K562 (cell line): ENCODE data around the gene AIM2. TPM values are rescaled to one million over a fixed set of nuclear protein-coding genes. Genes with fewer than 3 reads are reported as not detected.
A peak's percentile ranks its signal among the peaks of the same experiment; 100 is the strongest.

ENCODE experiments used
- CBX2 ChIP-seq: fragments of 200-600 bp; sonication (generic); IDR thresholded peaks from one replicate; pipeline ENCODE4 v1.6.1; 2012; ENCODE audit warnings: mild to moderate bottlenecking, low read length, inconsistent platforms; ENCODE audit not compliant: insufficient read depth, poor library complexity, severe bottlenecking
- CREBBP ChIP-seq: IDR thresholded peaks from one replicate; pipeline ENCODE4 v1.6.1; 2012; ENCODE audit warnings: low read depth, mild to moderate bottlenecking, control low read depth, inconsistent platforms, low read length
- CTCFL ChIP-seq: IDR thresholded peaks from 2 replicates; pipeline ENCODE4 v1.6.1; 2011; ENCODE audit warnings: borderline replicate concordance, low read depth, mild to moderate bottlenecking, moderate library complexity, low read length; ENCODE audit not compliant: insufficient read depth, poor library complexity, severe bottlenecking
- ELF1 ChIP-seq: fragments of 200-800 bp; sonication (Bioruptor generic); IDR thresholded peaks from 2 replicates; pipeline ENCODE4 v1.6.1; 2016; ENCODE audit warnings: missing genetic modification characterization, missing compliant biosample characterization
- FIP1L1 ChIP-seq: fragments of 200-400 bp; formaldehyde crosslinking; IDR thresholded peaks from 2 replicates; pipeline ENCODE4 v1.6.1; 2018; ENCODE audit warnings: mild to moderate bottlenecking, low read depth, low read length; ENCODE audit not compliant: poor library complexity, severe bottlenecking
- FOXP4 ChIP-seq: sonication (generic); formaldehyde crosslinking; IDR thresholded peaks from 2 replicates; pipeline ENCODE4 v1.8.0; 2022; ENCODE audit warnings: mild to moderate bottlenecking, missing genetic modification reagents, borderline replicate concordance
- GTF2E2 ChIP-seq: fragments of 200-800 bp; sonication (Bioruptor generic); IDR thresholded peaks from 2 replicates; pipeline ENCODE4 v1.6.1; 2016; ENCODE audit warnings: missing genetic modification characterization, missing compliant biosample characterization
- HDGF ChIP-seq: fragments of 450-650 bp; IDR thresholded peaks from 2 replicates; pipeline ENCODE4 v1.6.1; 2016
- HNRNPUL1 ChIP-seq: fragments of 200-400 bp; formaldehyde crosslinking; IDR thresholded peaks from 2 replicates; pipeline ENCODE4 v1.6.1; 2017; ENCODE audit warnings: low read length
- MLLT1 ChIP-seq, 2 experiments: fragments of 450-650 bp; IDR thresholded peaks; 2 replicates each; pipeline ENCODE4 v1.6.1; 2016
- MTA3 ChIP-seq: fragments of 450-650 bp; formaldehyde crosslinking; IDR thresholded peaks from 2 replicates; pipeline ENCODE4 v1.6.1; 2017; ENCODE audit warnings: mild to moderate bottlenecking, borderline replicate concordance
- MYC ChIP-seq, 2 experiments: fragments of 250-450 bp in 1 of 2; sonication (Bioruptor Pico) in 1 of 2; IDR thresholded peaks; 2 replicates each; pipeline versions ENCODE4 v1.5.1 to v1.6.1; 2012 to 2021; ENCODE audit warnings: low read depth in 2 of 2, borderline replicate concordance in 1 of 2, improper control_type of control experiment in 1 of 2, low read length in 1 of 2, mild to moderate bottlenecking in 1 of 2, moderate library complexity in 1 of 2
- POU5F1 ChIP-seq: fragments of 150-350 bp; IDR thresholded peaks from 2 replicates; pipeline ENCODE4 v1.6.1; 2014; ENCODE audit warnings: borderline replicate concordance, low read length, low read depth, mild to moderate bottlenecking; ENCODE audit not compliant: partially characterized antibody
- RB1 ChIP-seq: fragments of 450-650 bp; IDR thresholded peaks from 2 replicates; pipeline ENCODE4 v1.6.1; 2017; ENCODE audit warnings: low read depth, mild to moderate bottlenecking
- SOX6 ChIP-seq: fragments of 450-650 bp; IDR thresholded peaks from 2 replicates; pipeline ENCODE4 v1.6.1; 2014; ENCODE audit warnings: mild to moderate bottlenecking
- STAT5A ChIP-seq: IDR thresholded peaks from 2 replicates; pipeline ENCODE4 v1.6.1; 2012; ENCODE audit warnings: low read length, inconsistent platforms, borderline replicate concordance
- THRAP3 ChIP-seq: fragments of 450-650 bp; IDR thresholded peaks from 2 replicates; pipeline ENCODE4 v1.6.1; 2016; ENCODE audit warnings: mild to moderate bottlenecking, inconsistent platforms, borderline replicate concordance
- ZBTB17 ChIP-seq: fragments of 450-650 bp; formaldehyde crosslinking; IDR thresholded peaks from 2 replicates; pipeline ENCODE4 v1.4.0; 2020; ENCODE audit warnings: mild to moderate bottlenecking
- ZFP1 ChIP-seq: fragments of 450-650 bp; formaldehyde crosslinking; IDR thresholded peaks from 2 replicates; pipeline ENCODE4 v1.4.0; 2020; ENCODE audit warnings: mild to moderate bottlenecking, mixed read lengths
- ZFP91 ChIP-seq: sonication (generic); formaldehyde crosslinking; IDR thresholded peaks from 2 replicates; pipeline ENCODE4 v1.8.0; 2022; ENCODE audit warnings: mild to moderate bottlenecking, missing genetic modification reagents
- ZNF584 ChIP-seq: fragments of 200-800 bp; sonication (Bioruptor generic); IDR thresholded peaks from 2 replicates; pipeline ENCODE4 v1.6.1; 2016; ENCODE audit warnings: low read depth, mild to moderate bottlenecking, missing genetic modification characterization, missing compliant biosample characterization
- polyA plus RNA-seq, 8 experiments: library from polyadenylated mRNA; depleted of rRNA in 4 of 8; stranded (reverse) in 5 of 8; unstranded in 3 of 8; fragments of >200 nt; fragmentation: Nextera tagmentation in 2 of 8; fragmentation: Illumina TruSeq in 1 of 8; extraction: Ambion mirVana in 2 of 8; extraction: Trizol in 1 of 8; gene quantifications; 2 replicates each; pipeline versions ENCODE4 v1.2.1 to v1.2.3, GENCODE V29; 2011 to 2014; ENCODE audit warnings: inconsistent platforms in 1 of 8, missing spikeins in 1 of 8
- total RNA-seq, 7 experiments: library from RNA; depleted of rRNA in 6 of 7; stranded (reverse); fragments of >200 nt in 6 of 7; fragmentation: Illumina TruSeq in 2 of 7; extraction: Trizol in 2 of 7; gene quantifications; 2 replicates each; pipeline versions ENCODE4 v1.2.1 to v1.2.3, GENCODE V29; 2011 to 2021; ENCODE audit warnings: low replicate concordance in 1 of 7

AIM2 gene
- total and polyA plus RNA-seq, 9 of the 15 experiments (the other 6 are each of a cell fraction or from before 2014, with no cell fraction given), result 0.10 to 0.95 (median 0.22) TPM

GRCh38 chr1:159015440-159015909 lies 61.1 kb downstream of the AIM2 start (continued):
- TF ChIP-seq STAT5A, result no peak
- peak; percentile 31; the same call in 1 of the 2 replicates for TF ChIP-seq SOX6
- TF ChIP-seq MLLT1 (IDR thresholded peaks at IDR 0.05), result no peak
- TF ChIP-seq ZFP1 (CRISPR knock-in tag), result no peak
- peak; percentile 77 for TF ChIP-seq ELF1 (tag)
- peak; percentile 77; the same call in 1 of the 2 replicates for TF ChIP-seq ZNF584 (CRISPR knock-in tag)
- no peak for TF ChIP-seq MTA3
- TF ChIP-seq GTF2E2 (tag), result 0 out of 2 replicates have a peak, but pooled peaks have one; percentile 16
- no peak for TF ChIP-seq RB1
- no peak for TF ChIP-seq THRAP3
- no peak for TF ChIP-seq POU5F1
- TF ChIP-seq ZBTB17 (CRISPR knock-in tag), result 0 out of 2 replicates have a peak, but pooled peaks have one; percentile 47
- TF ChIP-seq HNRNPUL1, result no peak
- TF ChIP-seq MYC (IDR thresholded peaks at IDR 0.05; ENCODE audit: low read depth, low read length), result peak; percentile 96
- no peak; the same call in 1 of the 2 replicates for TF ChIP-seq MYC (CRISPR knock-in tag; IDR thresholded peaks at IDR 0.05; ENCODE audit: borderline replicate concordance, low read depth)
- no peak for TF ChIP-seq CREBBP
- no peak for TF ChIP-seq FOXP4 (CRISPR knock-in tag)
- TF ChIP-seq CBX2, result no peak
- TF ChIP-seq HDGF, result no peak
- no peak for TF ChIP-seq FIP1L1
- no peak for TF ChIP-seq ZFP91
- no peak for TF ChIP-seq CTCFL
